Right ventricle myocardium superior (tissue), 1 donor: ENCODE measurements around the gene REX1BD. TPM values are rescaled to one million over a fixed set of nuclear protein-coding genes. Genes with fewer than 3 reads are reported as not detected.

Experiments used
- ATAC-seq: fragments of 200-7000 bp; cut with Tn5 transposase; one replicate; pipeline ENCODE4 v1.9.1; 2020; ENCODE audit warnings: mild to moderate bottlenecking; ENCODE audit not compliant: poor library complexity
- DNase-seq: peaks from one replicate; pipeline ENCODE4 v3.0.0-alpha.2; 2020
- intact Hi-C: fragments of 100-400 bp; cut with DNase I; formaldehyde crosslinking; loops from one replicate; pipeline ENCODE4 v1.11.2; 2022
- total RNA-seq: library from RNA; stranded (reverse); fragmentation: NEBNext Ultra II Directional; extraction: Animal tissue kit (Norgen Biotek cat#: 25700); gene quantifications from one replicate; pipeline ENCODE4 v1.2.1, GENCODE V29; 2021
- donor health status: DM: no; HTN: yes; CAD: no; lungs with severe emphysema.

REX1BD gene
- total RNA-seq, 1 donor from 2014 or later, result 94.8 TPM

GRCh38 chr19:18608805-18609716 is 20.5 kb downstream of the REX1BD start:
- DNase-seq (no peak), ATAC-seq (no peak)
- intact Hi-C loops, result no loop called here

GRCh38 chr19:18609717-18610051 is 21.1 kb downstream of the REX1BD start:
- intact Hi-C loops, result no loop called here
- no peak for ATAC-seq
- DNase-seq, result no peak

GRCh38 chr19:18610245-18610555 is 21.6 kb downstream of the REX1BD start:
- intact Hi-C loops, result no loop called here

GRCh38 chr19:18610556-18611326 is 22.1 kb downstream of the REX1BD start:
- ATAC-seq (no peak), DNase-seq (no peak)
- intact Hi-C loops, result no loop called here

More at GRCh38 chr19:18610245-18610555, 21.6 kb downstream of the REX1BD start:
- DNase-seq (no peak), ATAC-seq (no peak)

- ATAC-seq, result no peak
- DNase-seq, result no peak
- intact Hi-C loops, result no loop called here
Measured at GRCh38 chr19:18611327-18612050, 22.9 kb downstream of the REX1BD start.

- DNase-seq (no peak), ATAC-seq (no peak)
- intact Hi-C loops, result no loop called here
Measured at GRCh38 chr19:18612051-18612771, 23.6 kb downstream of the REX1BD start.

GRCh38 chr19:18612772-18613588 is 24.4 kb downstream of the REX1BD start, which contains the start of gene TMEM59L:
Gene TMEM59L, plus strand, starts transcription at chr19:18612870. Its CDS starts 89 bp downstream, at chr19:18612959.
- intact Hi-C loops, result no loop called here
- no peak for DNase-seq
- ATAC-seq, result peak; percentile 47

GRCh38 chr19:18613589-18614234 is 25.1 kb downstream of the REX1BD start:
- ATAC-seq (no peak), DNase-seq (no peak)
- intact Hi-C loops, result no loop called here

GRCh38 chr19:18616023-18616422 is 27.4 kb downstream of the REX1BD start:
- DNase-seq (no peak), ATAC-seq (no peak)
- intact Hi-C loops, result no loop called here

- ATAC-seq, result no peak
- intact Hi-C loops, result no loop called here
- no peak for DNase-seq
Measured at GRCh38 chr19:18617562-18617961, 29.0 kb downstream of the REX1BD start.

GRCh38 chr19:18618236-18618635 is 29.6 kb downstream of the REX1BD start:
- DNase-seq (no peak), ATAC-seq (no peak)
- intact Hi-C loops, result no loop called here

- no peak for DNase-seq
- no peak for ATAC-seq
- intact Hi-C loops, result no loop called here
Measured at GRCh38 chr19:18620311-18620710, 31.7 kb downstream of the REX1BD start.

GRCh38 chr19:18620902-18621301 is 32.3 kb downstream of the REX1BD start:
- ATAC-seq, result no peak

GRCh38 chr19:18626906-18627305 is 38.3 kb downstream of the REX1BD start:
- DNase-seq, result no peak
- intact Hi-C loops, result no loop called here
- no peak for ATAC-seq

More at GRCh38 chr19:18620902-18621301, 32.3 kb downstream of the REX1BD start:
- DNase-seq, result no peak
- intact Hi-C loops, result no loop called here

- ATAC-seq (peak; percentile 92), DNase-seq (peak; percentile 70)
- intact Hi-C loops, result no loop called here
Measured at GRCh38 chr19:18629166-18630088, 40.8 kb downstream of the REX1BD start.

GRCh38 chr19:18633321-18633720 is 44.7 kb downstream of the REX1BD start:
- no peak for ATAC-seq
- no peak for DNase-seq
- intact Hi-C loops, result no loop called here
